Neural progenitor cell (in vitro differentiated cells): ENCODE results near the gene SPTBN1.

Source experiments
- CTCF ChIP-seq: fragments of 200-600 bp; sonication (generic); IDR thresholded peaks from 2 replicates; pipeline ENCODE4 v1.5.1; 2017; ENCODE audit warnings: antibody characterized with exemption, mild to moderate bottlenecking
- EZH2 ChIP-seq: fragments of 200-600 bp; sonication (generic); IDR thresholded peaks from 2 replicates; pipeline ENCODE4 v1.6.1; 2017; ENCODE audit warnings: antibody characterized with exemption, mild to moderate bottlenecking, moderate library complexity
- EZH2phosphoT487 ChIP-seq: fragments of 200-600 bp; sonication (generic); IDR thresholded peaks from 2 replicates; pipeline ENCODE4 v1.6.1; 2017; ENCODE audit warnings: antibody characterized with exemption

- TF ChIP-seq CTCF (no peak), EZH2 (no peak), EZH2phosphoT487 (no peak)
Observed at GRCh38 chr2:54520687-54521086, 64.6 kb downstream of the SPTBN1 start.
